Suprapubic skin (tissue), 4 donors: ENCODE data around the gene IGSF8. TPM values are rescaled to one million over a fixed set of nuclear protein-coding genes. Genes with fewer than 3 reads are reported as not detected.

Source experiments
- DNase-seq, 2 donors: peaks; one replicate each; pipeline ENCODE4 v3.0.0-alpha.2; 2019; ENCODE audit warnings: low spot score in 2 of 2
- H3K27ac ChIP-seq: fragments of 200-600 bp; sonication (generic); one replicate; pipeline ENCODE4 v1.5.1; 2019
- H3K27me3 ChIP-seq: fragments of 200-600 bp; sonication (generic); one replicate; pipeline ENCODE4 v1.5.1; 2019
- H3K36me3 ChIP-seq: fragments of 200-600 bp; sonication (generic); one replicate; pipeline ENCODE4 v1.5.1; 2019
- H3K4me1 ChIP-seq: fragments of 200-600 bp; sonication (generic); one replicate; pipeline ENCODE4 v1.5.1; 2019
- H3K4me3 ChIP-seq: fragments of 200-600 bp; sonication (generic); one replicate; pipeline ENCODE4 v1.5.1; 2019; ENCODE audit warnings: mild to moderate bottlenecking
- H3K9me3 ChIP-seq: fragments of 200-600 bp; sonication (generic); one replicate; pipeline ENCODE4 v1.5.1; 2019
- CTCF ChIP-seq, 2 donors: fragments of 200-600 bp in 1 of 2; fragments of 450-650 bp in 1 of 2; sonication (generic) in 1 of 2; IDR thresholded peaks; one replicate each; pipeline ENCODE4 v1.5.1; 2016 to 2019; ENCODE audit warnings: antibody characterized with exemption in 2 of 2, mild to moderate bottlenecking in 1 of 2, moderate library complexity in 1 of 2
- EP300 ChIP-seq: sonication (generic); formaldehyde crosslinking; IDR thresholded peaks from one replicate; pipeline ENCODE4 v1.6.1; 2017; ENCODE audit warnings: antibody characterized with exemption
- POLR2A ChIP-seq, 2 donors: fragments of 450-650 bp; IDR thresholded peaks; one replicate each; pipeline ENCODE4 v1.6.1; 2017; ENCODE audit warnings: antibody characterized with exemption in 2 of 2, mild to moderate bottlenecking in 2 of 2, moderate library complexity in 2 of 2
- POLR2AphosphoS5 ChIP-seq, 3 donors: sonication (generic); formaldehyde crosslinking; IDR thresholded peaks; one replicate each; pipeline ENCODE4 v1.6.1; 2017; ENCODE audit warnings: antibody characterized with exemption in 3 of 3
- whole genome bisulfite sequencing: methylation state at CpG from one replicate; pipeline ENCODE4 v1.1.5; 2018; 5-methylcytosine and 5-hydroxymethylcytosine counted together
- total RNA-seq, 4 donors: library from RNA; depleted of rRNA; stranded (reverse); fragments of >200 nt; gene quantifications; one replicate each; pipeline ENCODE4 v1.1.0, GENCODE V29; 2016

IGSF8 gene
- total RNA-seq, 4 donors from 2014 or later = 44.1 to 90.5 (median 50.8) TPM

GRCh38 chr1:160130486-160130885 lies 32.1 kb upstream of the IGSF8 start:
- Histone ChIP-seq H3K27me3 (no peaks in the 10 kb centered on the region), H3K36me3 (no peaks in the 10 kb centered on the region), H3K4me1 (peaks cover 5% of the 10 kb centered on the region), H3K9me3 (no peaks in the 10 kb centered on the region), H3K4me3 (no peak overlapping the region), H3K27ac (no peak overlapping the region)
- TF ChIP-seq POLR2AphosphoS5 (IDR thresholded peaks at IDR 0.05) (no peak), EP300 (no peak), CTCF (IDR thresholded peaks at IDR 0.05) (no peak), POLR2A (IDR thresholded peaks at IDR 0.05) (no peak)
- no peak for DNase-seq
- WGBS = 87% methylated on average over 5 of the region's 5 CpGs

GRCh38 chr1:160129966-160130365 lies 31.5 kb upstream of the IGSF8 start:
- Histone ChIP-seq H3K36me3 (no peaks in the 10 kb centered on the region), H3K27me3 (no peaks in the 10 kb centered on the region), H3K4me3 (no peak overlapping the region), H3K4me1 (peaks cover 10% of the 10 kb centered on the region), H3K9me3 (no peaks in the 10 kb centered on the region), H3K27ac (no peak overlapping the region)
- no peak for DNase-seq
- WGBS = 86% methylated on average over 2 of the region's 11 CpGs
- TF ChIP-seq EP300 (no peak), CTCF (IDR thresholded peaks at IDR 0.05) (no peak), POLR2A (IDR thresholded peaks at IDR 0.05) (no peak), POLR2AphosphoS5 (IDR thresholded peaks at IDR 0.05) (no peak)

DNA sequence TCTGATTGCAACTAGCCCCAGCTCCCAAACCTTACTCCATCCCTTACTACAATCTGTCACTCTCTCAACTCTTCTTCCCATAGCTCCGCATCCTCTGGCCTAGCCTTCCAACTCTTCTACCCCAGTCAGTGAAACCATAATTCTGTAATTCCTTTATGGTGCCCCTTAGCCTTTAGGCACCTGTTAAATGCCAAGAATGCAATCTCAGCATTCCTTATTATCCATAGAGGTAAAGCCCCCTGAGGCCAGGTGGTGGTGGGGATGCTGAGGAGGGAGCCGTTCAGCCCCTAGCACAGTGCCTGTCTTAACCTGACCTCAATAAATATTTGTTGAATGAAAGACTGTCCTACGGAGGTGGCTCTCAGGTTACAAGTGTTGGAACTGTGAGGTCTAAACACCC lies 31.1 kb upstream of the IGSF8 start:
- WGBS = 83% methylated on average over 3 of the region's 3 CpGs
- TF ChIP-seq CTCF (IDR thresholded peaks at IDR 0.05) = no peak
- no peak for TF ChIP-seq POLR2A (IDR thresholded peaks at IDR 0.05)
- no peak for DNase-seq
- Histone ChIP-seq H3K4me1 (peaks cover 14% of the 10 kb centered on the region), H3K27ac (no peak overlapping the region), H3K4me3 (no peak overlapping the region), H3K36me3 (no peaks in the 10 kb centered on the region), H3K27me3 (no peaks in the 10 kb centered on the region), H3K9me3 (no peaks in the 10 kb centered on the region)

- no peak for DNase-seq
- Histone ChIP-seq H3K4me3 (no peak overlapping the region), H3K4me1 (peaks cover 17% of the 10 kb centered on the region), H3K27me3 (no peaks in the 10 kb centered on the region), H3K36me3 (no peaks in the 10 kb centered on the region), H3K27ac (no peak overlapping the region), H3K9me3 (no peaks in the 10 kb centered on the region)
- 88% methylated on average over 5 of the region's 5 CpGs for WGBS
- no peak for TF ChIP-seq CTCF (IDR thresholded peaks at IDR 0.05)
- no peak for TF ChIP-seq POLR2A (IDR thresholded peaks at IDR 0.05)
- TF ChIP-seq POLR2AphosphoS5 (IDR thresholded peaks at IDR 0.05) = no peak
- TF ChIP-seq EP300 = no peak
These were observed 30.6 kb upstream of the IGSF8 start for GRCh38 chr1:160129046-160129445.

DNA sequence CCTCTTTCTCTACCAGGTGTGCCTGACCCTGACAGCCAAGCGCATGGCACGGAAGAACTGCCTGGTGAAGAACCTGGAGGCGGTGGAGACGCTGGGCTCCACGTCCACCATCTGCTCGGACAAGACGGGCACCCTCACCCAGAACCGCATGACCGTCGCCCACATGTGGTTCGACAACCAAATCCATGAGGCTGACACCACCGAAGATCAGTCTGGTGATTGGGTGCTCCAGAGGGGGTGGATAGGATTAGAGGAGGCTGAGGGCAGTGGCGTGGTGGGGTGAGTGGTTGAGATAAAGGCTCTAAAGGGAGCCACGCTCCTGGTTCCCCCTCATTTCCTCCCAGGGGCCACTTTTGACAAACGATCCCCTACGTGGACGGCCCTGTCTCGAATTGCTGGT lies 30.2 kb upstream of the IGSF8 start:
- Histone ChIP-seq H3K27ac (no peak overlapping the region), H3K9me3 (no peaks in the 10 kb centered on the region), H3K36me3 (no peaks in the 10 kb centered on the region), H3K4me1 (peaks cover 21% of the 10 kb centered on the region), H3K4me3 (no peak overlapping the region), H3K27me3 (no peaks in the 10 kb centered on the region)
- TF ChIP-seq CTCF (IDR thresholded peaks at IDR 0.05) = no peak
- no peak for TF ChIP-seq EP300
- TF ChIP-seq POLR2A (IDR thresholded peaks at IDR 0.05) = no peak
- TF ChIP-seq POLR2AphosphoS5 (IDR thresholded peaks at IDR 0.05) = no peak
- WGBS = 95% methylated on average over 16 of the region's 18 CpGs
- DNase-seq = no peak
